ENCODE results near the gene AMZ2. TPM values are rescaled to one million over a fixed set of nuclear protein-coding genes. Genes with fewer than 3 reads are reported as not detected.
"Not testable (repeated sequence)": the region's sequence is repeated elsewhere in the genome, so short reads cannot be mapped to it uniquely, and the experiment has no call there.

AMZ2 gene
- total and polyA plus RNA-seq, 2 of the 8 experiments (the other 6 are each of a cell fraction or from before 2014, with no cell fraction given): 49.5 to 71.0 TPM

DNA sequence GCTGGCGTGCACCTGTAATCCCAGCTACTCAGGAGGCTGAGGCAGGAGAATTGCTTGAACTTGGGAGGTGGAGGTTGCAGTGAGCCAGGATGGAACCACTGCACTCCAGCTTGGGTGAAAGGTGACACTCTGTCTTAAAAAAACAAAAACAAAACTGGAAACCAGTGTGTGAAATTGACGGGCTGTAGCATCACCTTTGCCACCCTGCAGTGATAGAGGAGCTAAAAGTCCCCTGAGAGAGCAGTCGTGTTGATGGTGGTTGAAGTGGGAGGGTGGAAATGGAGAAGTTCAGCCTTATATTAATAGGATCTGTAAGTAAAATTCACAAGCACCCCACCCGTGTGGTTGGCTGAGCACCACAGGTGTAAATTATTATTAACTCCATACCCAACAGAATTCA lies 22.8 kb upstream of the AMZ2 start:
- 86% methylated on average over 4 of the region's 4 CpGs; no CpG with 5 or more reads in 1 of the 2 experiments for WGBS, 2 experiments (ENCODE audit: extremely low coverage in 1 of 2, insufficient coverage in 1 of 2, insufficient read length in 1 of 2, insufficient replicate concordance in 2 of 2, low coverage in 1 of 2, low lambda C conversion rate in 2 of 2, missing lambda C conversion rate in 1 of 2)
- H3K56ac ChIP-seq (replicated peaks; ENCODE audit: insufficient read length, low read depth, low read length); H3K27me3 ChIP-seq (replicated peaks in 1 of 4; ENCODE audit: control insufficient read depth in 3 of 4, extremely low read depth in 1 of 4, insufficient read depth in 3 of 4, low read length in 3 of 4); H4K91ac ChIP-seq (replicated peaks; ENCODE audit: insufficient read length, low read length); H3K18ac ChIP-seq (ENCODE audit: extremely low read depth, low read length); H2BK20ac ChIP-seq (ENCODE audit: low read length); H3K23me2 ChIP-seq (ENCODE audit: low read depth, low read length); H3K4me1 ChIP-seq (replicated peaks in 1 of 4; ENCODE audit: control insufficient read depth in 3 of 4, insufficient read depth in 4 of 4, low read length in 3 of 4); H4K8ac ChIP-seq (ENCODE audit: extremely low read depth, insufficient read depth, low read length); H2BK12ac ChIP-seq (ENCODE audit: low read depth, low read length); H3K79me1 ChIP-seq (ENCODE audit: low read depth, low read length); FAIRE-seq; H3K4ac ChIP-seq (replicated peaks; ENCODE audit: insufficient read length, low read depth, low read length); H3K14ac ChIP-seq (ENCODE audit: insufficient read length); H3K4me3 ChIP-seq (ENCODE audit: extremely low read depth in 1 of 4, insufficient read depth in 2 of 4, low read depth in 3 of 4, low read length in 4 of 4); POLR2A ChIA-PET (ENCODE audit: partially characterized antibody); DNase-seq (ENCODE audit: low read depth in 1 of 2, low spot score in 2 of 2); H2AFZ ChIP-seq (ENCODE audit: low read length); H2BK120ac ChIP-seq (replicated peaks; ENCODE audit: low read depth, low read length); H3K4me2 ChIP-seq (ENCODE audit: insufficient read depth in 1 of 2, low read depth in 2 of 2, low read length in 2 of 2); H3K79me2 ChIP-seq (ENCODE audit: control insufficient read depth in 1 of 2, insufficient read depth in 2 of 2, low read length in 2 of 2); H3K9me3 ChIP-seq (ENCODE audit: insufficient read depth in 2 of 2, low read depth in 1 of 2, low read length in 1 of 2); H3K36me3 ChIP-seq (ENCODE audit: control insufficient read depth in 2 of 4, insufficient read depth in 4 of 4, low read length in 3 of 4); H4K5ac ChIP-seq (ENCODE audit: insufficient read length, low read depth, low read length); H2BK5ac ChIP-seq (ENCODE audit: low read depth, low read length); H3K27ac ChIP-seq (ENCODE audit: low read depth, low read length); H2AK5ac ChIP-seq (ENCODE audit: low read depth, low read length); H3K9ac ChIP-seq (replicated peaks in 1 of 4; ENCODE audit: extremely low read depth in 1 of 4, low read depth in 3 of 4, low read length in 3 of 4); H2BK15ac ChIP-seq (ENCODE audit: low read length); H4K20me1 ChIP-seq (replicated peaks in 1 of 2; ENCODE audit: control insufficient read depth in 1 of 2, insufficient read depth in 2 of 2, low read length in 2 of 2); H3K23ac ChIP-seq (ENCODE audit: insufficient read length): not testable (repeated sequence)
- CTCF ChIA-PET (ENCODE audit: partially characterized antibody): interaction anchor here (0.6 to 0.8 kb wide), 2 partner anchors 8 to 11 kb away, joined by 3 read pairs; no protein-coding TSS in a partner anchor

DNA sequence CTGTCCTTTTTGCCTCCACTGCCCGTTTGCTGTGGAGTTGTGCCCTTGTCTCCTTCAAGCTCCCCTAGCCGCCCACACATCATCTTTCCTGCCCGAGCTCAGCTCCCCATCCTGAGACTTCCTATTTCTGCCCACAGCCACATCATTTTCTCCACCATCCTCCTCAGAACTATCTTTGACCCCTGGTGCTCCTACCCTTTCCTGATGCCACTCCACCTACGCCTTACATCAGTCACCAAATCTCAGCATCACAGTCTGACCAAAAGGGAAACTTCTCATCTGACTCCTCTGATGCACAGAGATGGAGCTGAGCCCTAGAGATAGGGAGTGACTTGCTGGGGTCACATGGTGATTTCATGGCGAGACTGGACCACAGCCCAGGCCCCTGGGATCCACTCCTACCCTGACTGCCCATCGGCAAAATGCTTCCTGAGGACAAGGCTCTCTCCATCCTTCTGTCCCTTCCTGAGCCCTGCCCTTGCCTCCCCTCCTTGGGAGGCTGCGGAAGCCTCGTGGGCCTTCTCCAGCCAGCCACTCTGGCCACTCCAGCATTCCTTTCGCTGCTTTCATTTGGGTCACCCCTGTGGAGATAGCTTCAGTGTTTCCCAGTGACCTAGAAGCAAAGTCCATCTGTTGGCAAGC lies 19.7 kb upstream of the AMZ2 start:
- H2BK120ac ChIP-seq (replicated peaks; ENCODE audit: low read depth, low read length); CTCF ChIA-PET (ENCODE audit: partially characterized antibody); DNase-seq (ENCODE audit: low read depth in 1 of 2, low spot score in 2 of 2); H4K8ac ChIP-seq (ENCODE audit: extremely low read depth, insufficient read depth, low read length); H3K4me2 ChIP-seq (ENCODE audit: insufficient read depth in 1 of 2, low read depth in 2 of 2, low read length in 2 of 2); H3K9ac ChIP-seq (replicated peaks in 1 of 4; ENCODE audit: extremely low read depth in 1 of 4, low read depth in 3 of 4, low read length in 3 of 4); H3K79me1 ChIP-seq (ENCODE audit: low read depth, low read length); H3K23ac ChIP-seq (ENCODE audit: insufficient read length); H3K27ac ChIP-seq (ENCODE audit: low read depth, low read length); H4K5ac ChIP-seq (ENCODE audit: insufficient read length, low read depth, low read length); H3K56ac ChIP-seq (replicated peaks; ENCODE audit: insufficient read length, low read depth, low read length); H4K91ac ChIP-seq (replicated peaks; ENCODE audit: insufficient read length, low read length); H3K4me1 ChIP-seq (replicated peaks in 1 of 4; ENCODE audit: control insufficient read depth in 3 of 4, insufficient read depth in 4 of 4, low read length in 3 of 4); H2BK15ac ChIP-seq (ENCODE audit: low read length); H2BK5ac ChIP-seq (ENCODE audit: low read depth, low read length); H3K4me3 ChIP-seq (ENCODE audit: extremely low read depth in 1 of 4, insufficient read depth in 2 of 4, low read depth in 3 of 4, low read length in 4 of 4); H3K14ac ChIP-seq (ENCODE audit: insufficient read length); H2AFZ ChIP-seq (ENCODE audit: low read length); H3K23me2 ChIP-seq (ENCODE audit: low read depth, low read length); FAIRE-seq; H3K36me3 ChIP-seq (ENCODE audit: control insufficient read depth in 2 of 4, insufficient read depth in 4 of 4, low read length in 3 of 4); H2AK5ac ChIP-seq (ENCODE audit: low read depth, low read length); H3K27me3 ChIP-seq (replicated peaks in 1 of 4; ENCODE audit: control insufficient read depth in 3 of 4, extremely low read depth in 1 of 4, insufficient read depth in 3 of 4, low read length in 3 of 4); H3K18ac ChIP-seq (ENCODE audit: extremely low read depth, low read length); H2BK20ac ChIP-seq (ENCODE audit: low read length); H3K79me2 ChIP-seq (ENCODE audit: control insufficient read depth in 1 of 2, insufficient read depth in 2 of 2, low read length in 2 of 2); H2BK12ac ChIP-seq (ENCODE audit: low read depth, low read length); H3K4ac ChIP-seq (replicated peaks; ENCODE audit: insufficient read length, low read depth, low read length); H3K9me3 ChIP-seq (ENCODE audit: insufficient read depth in 2 of 2, low read depth in 1 of 2, low read length in 1 of 2); H4K20me1 ChIP-seq (replicated peaks in 1 of 2; ENCODE audit: control insufficient read depth in 1 of 2, insufficient read depth in 2 of 2, low read length in 2 of 2): not testable (repeated sequence)
- POLR2A ChIA-PET (ENCODE audit: partially characterized antibody): interaction anchor here (1.0 to 1.3 kb wide), 2 partner anchors 14 to 19 kb away, joined by 3 to 5 read pairs; partner anchors contain the start of gene AMZ2
- WGBS, 2 experiments (ENCODE audit: extremely low coverage in 1 of 2, insufficient coverage in 1 of 2, insufficient read length in 1 of 2, insufficient replicate concordance in 2 of 2, low coverage in 1 of 2, low lambda C conversion rate in 2 of 2, missing lambda C conversion rate in 1 of 2): 87% methylated on average over 8 of the region's 9 CpGs; no CpG with 5 or more reads in 1 of the 2 experiments

All from H1 (cell line).